GM18951 (cell line): ENCODE results near the gene EPOP.

Experiments
- POLR2A ChIP-seq: IDR thresholded peaks from 4 replicates; pipeline ENCODE4 v1.6.1; 2011; ENCODE audit warnings: mild to moderate bottlenecking; ENCODE audit not compliant: insufficient read length, insufficient read depth; ENCODE audit errors: extremely low read depth
- in situ Hi-C: fragments of 300-500 bp; cut with MboI; formaldehyde crosslinking; loops from one replicate; pipeline ENCODE4 v1.12.0; 2022; ENCODE audit warnings: low sequenced_read_pairs, mixed read lengths, inconsistent platforms; ENCODE audit not compliant: unreplicated experiment

Gene EPOP

DNA sequence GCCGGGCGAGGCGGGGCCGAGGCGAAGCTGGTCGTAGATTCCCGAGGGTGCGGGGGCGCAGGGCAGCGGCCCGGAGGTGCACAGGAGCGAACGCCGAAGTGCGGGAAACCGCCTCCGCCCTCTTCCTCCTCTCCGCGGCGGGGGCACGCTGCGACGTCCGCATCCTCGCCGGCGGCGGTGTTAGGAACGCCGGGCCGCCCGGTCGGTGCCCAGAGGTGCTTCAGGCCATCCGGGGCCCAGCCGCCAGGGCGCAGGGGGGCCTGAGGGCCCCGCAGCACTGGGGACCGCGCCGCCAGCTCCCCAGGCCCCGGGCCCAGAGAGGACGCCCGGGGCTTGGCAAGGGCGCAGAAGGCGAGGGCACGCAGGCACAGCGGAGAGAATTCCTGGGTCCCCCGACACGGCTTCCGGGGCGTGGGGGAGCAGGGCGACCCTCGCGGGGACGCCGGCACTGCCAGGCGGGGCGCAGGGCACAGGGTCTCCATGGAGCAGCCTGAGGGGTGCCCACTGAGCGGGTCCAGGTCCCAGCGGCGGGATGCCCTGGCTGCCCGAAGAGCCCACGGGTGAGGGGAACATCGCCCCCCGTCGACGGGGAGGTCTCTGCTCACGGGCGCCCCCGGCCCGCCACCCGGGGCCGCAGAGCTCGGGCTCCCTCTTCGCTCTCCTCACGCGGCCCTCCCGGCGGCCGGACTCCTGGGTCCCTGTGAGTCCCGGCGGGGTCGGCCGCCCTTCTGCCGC is 576 bp downstream of the EPOP start:
- in situ Hi-C loops: loop anchor here (10.0 kb wide), 1 partner anchor 71 kb away; the partner anchor contains the start of gene PCGF2
- no peak for TF ChIP-seq POLR2A

DNA sequence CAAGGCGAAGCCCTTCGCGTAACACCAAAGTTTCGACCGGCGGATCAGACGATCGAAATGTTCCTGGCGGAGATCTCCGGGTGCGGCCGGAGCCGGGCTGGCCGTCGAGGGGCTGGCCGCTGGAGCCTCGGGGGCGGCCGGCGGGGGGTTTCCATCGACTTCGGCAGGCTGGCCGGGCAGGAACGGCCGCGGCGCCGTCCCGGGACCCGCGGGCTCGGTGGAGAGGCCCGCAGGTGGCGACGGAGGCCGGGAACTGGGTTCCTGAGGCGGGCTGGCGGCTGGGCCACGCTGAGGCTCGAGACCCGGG is 1.1 kb downstream of the EPOP start:
- in situ Hi-C loops: loop anchor here (10.0 kb wide), 1 partner anchor 71 kb away; the partner anchor contains the start of gene PCGF2
- no peak for TF ChIP-seq POLR2A

DNA sequence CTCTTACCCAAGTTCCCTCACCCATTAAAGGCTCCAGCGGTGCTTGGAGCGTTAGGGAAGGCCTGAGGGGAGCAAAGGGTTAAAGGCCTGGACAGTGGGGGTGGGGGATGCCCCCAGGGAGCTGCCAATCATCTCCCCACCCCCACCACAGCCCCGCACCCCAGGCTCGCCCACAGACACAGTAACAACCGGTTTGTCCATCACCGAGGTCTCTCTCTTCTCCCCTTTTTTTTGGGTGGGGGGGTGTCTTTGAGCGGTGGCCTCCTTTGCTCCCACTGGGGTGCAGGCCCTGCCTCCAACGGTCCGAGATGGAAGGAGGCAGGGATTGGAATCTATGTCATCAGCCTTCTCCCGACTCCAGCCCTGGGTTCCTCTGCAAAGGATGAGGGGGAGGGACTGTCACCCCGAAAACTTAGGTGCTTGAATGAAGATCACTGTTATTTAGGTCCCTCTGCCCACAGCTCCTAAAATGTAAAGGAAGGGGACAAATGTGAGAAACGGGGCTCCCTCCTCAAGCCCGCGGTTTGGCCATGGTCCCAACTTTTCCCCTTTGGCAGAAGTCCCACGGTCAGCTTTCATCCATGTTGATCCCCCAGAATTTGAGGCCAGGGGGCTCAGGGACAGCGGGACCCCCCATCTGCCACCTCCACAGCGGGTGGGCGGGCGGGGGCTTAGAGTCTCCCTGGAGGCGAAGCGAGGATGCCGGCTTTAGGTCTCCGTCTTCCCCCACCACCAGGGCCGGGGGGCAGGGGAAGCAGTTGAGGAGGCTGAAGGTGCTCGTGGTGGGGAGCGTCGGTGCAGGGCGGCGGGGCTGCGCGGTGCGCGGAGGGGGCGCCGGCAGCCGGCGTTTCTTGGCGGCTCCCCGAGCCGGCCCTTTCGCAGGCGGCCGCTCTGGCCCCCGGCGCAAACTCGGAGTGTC is 1.7 kb downstream of the EPOP start:
- no peak for TF ChIP-seq POLR2A
- in situ Hi-C loops: loop anchor here (10.0 kb wide), 1 partner anchor 72 kb away; the partner anchor contains the start of gene PCGF2

DNA sequence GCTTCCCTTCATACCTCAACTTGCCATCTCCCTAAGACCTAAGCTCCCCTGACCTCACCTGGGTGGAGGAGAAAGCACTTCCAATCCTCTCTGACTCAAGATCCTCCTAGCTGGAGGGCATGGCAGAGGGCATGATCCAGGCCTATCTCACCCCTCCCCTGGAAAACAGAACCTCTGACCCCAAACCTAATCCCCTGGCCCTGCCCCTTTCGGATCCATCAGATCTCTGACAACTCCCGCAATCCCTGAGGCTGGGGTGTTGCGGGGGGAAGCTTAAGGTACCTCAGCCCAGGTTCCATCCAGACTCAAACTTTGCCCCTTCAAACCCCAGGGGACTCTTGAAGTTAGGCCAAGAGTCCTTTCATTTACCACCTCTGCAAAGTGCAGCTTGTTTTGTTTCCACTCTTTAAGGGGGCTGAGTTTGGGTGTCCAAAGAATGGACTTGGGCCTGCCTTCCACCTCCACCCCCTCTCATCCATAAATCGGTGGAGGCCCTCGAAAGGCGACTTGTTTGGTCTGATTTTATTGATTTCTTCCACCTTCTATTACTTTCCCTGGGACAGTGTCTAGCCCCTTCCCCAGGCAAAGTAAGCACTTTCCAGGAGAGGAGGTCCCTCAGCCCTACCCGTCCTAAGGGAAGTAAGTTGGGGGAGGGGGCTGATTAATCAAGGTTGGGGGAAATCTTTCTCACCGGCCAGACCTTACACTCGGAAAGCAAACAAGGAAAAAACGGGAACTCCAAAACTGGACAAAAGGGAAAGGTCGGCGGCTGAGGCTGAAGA is 2.6 kb downstream of the EPOP start:
- TF ChIP-seq POLR2A: no peak
- in situ Hi-C loops: loop anchor here (10.0 kb wide), 1 partner anchor 73 kb away; the partner anchor contains the start of gene PCGF2

DNA sequence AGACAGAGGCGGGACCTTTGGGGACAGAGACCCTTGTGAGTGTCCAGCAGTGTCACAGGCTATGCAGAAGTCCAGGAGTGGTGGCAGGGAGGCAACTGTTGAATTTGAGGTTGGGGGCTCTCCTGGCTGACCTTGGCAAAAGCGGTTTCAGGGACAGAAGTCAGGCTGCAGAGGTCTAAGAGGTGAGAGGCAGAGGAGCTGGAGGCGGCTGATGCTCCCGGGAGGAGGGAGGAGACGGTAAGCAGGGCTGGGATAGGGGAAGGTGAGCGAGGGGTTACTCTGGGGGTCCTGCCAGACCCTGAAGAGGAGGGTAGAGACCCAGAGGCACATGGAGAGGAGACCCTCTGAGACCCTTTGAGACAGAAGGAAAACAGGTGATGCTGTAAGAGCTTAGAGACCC is 5.2 kb downstream of the EPOP start:
- in situ Hi-C loops: no loop called here

DNA sequence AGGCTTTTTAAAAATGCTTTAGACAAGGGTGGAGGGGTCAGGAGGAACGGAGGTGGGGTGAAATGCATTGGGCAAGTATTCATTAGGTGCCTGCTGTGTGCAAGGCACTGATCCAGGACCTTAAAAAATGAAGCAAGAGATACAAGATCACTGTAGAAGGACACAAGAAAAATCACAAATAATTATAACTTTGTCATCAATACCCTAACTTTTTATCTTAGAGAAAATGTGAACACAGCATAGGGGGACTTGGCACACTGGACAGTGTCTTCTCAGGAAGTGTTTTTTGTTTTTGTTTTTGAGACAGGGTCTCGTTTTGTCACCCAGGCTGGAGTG is 7.0 kb downstream of the EPOP start:
- in situ Hi-C loops: no loop called here
- TF ChIP-seq POLR2A: no peak

More for the DNA sequence above, 5.2 kb downstream of the EPOP start:
- no peak for TF ChIP-seq POLR2A

DNA sequence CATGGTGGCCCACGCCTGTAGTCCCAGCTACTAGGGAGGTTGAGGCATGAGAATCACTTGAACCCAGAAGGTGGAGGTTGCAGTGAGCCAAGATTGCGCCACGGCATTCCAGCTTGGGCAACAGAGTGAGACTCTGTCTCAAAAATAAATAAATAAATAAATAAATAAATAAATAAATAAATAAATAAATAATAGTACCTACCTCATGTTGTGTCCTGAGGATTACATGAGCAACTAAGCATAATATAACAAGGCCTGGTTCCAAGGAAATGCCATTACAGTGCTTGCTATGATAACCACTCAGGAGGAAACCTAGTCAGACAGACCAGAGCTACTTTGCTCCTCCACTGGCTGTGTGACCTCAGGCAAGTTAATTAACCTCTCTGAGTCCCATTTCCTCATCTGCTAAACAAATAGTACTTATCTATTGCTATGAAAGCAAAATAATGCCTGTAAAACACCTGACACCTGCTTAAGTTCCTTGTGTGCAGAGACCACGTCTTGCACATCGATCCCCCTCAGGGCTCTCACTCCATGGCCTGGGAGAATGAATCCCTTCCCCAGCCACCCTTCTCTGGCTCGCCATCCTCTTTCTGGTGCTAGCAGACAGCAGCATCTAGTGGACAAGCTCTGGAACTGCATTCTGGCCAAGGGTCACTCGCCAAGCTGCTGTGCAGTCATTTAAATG is 7.5 kb downstream of the EPOP start:
- TF ChIP-seq POLR2A: no peak
- in situ Hi-C loops: no loop called here

DNA sequence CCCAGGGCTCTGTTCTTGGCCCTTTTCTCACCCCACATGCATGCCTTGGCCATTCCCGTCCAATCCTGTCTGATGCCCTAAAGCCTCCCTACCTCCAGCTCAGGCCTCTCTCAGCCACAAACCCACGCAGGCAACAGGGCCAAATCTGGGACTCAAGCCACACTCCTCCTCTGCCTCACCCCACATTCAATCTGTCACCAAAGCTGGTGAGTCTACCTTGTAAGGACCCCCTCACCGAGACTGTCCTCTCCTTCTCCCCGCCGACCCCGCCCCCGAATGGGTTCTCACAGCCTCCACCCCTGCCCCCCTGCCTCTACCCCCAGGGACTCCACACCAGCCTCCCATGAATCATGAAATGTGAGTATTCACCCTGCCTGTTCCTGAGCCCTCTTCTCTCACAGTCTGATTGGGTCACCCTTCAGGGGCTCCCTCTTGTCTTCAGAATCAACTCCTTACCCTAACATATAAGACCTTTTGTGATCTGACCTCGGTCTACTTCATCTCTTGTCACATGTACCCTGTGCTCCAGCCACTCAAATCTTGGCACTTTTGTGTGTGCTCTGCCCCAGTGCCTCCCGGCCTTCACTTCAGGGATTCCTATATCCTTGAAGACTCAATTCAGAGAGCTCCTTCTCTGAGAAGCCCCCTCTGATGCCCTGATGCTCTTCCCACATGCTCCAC is 10.7 kb downstream of the EPOP start:
- no peak for TF ChIP-seq POLR2A
- in situ Hi-C loops: no loop called here

DNA sequence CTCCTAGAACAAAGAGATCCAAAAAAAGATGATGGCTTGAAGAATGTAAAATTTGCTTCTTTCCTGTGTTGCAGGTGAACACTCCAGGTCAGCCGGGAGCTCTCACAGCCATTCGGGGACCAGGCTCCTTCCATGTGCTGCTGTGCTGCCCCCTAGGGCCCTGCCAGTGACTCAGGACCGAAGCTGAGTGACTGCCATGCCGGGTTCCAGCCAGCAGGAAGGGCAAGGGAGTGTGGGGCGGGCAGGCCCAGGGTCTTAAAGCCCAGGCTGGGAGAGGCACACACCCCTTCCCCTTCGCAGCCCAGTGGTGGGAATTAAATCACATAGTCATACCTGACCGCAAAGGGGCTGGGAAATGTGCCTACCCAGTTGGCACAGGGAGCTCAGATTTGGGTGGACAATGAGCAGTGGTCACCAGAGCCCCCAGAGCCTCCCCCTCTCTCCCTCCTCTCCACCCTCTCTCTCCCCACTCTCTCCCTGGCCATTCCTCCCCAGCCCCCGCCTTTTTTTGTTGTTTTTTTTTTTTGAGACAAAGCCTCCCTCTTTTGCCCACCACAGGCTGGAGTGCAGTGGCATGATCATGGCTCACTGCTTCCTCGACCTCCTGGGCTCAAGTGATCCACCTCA is 11.5 kb downstream of the EPOP start:
- in situ Hi-C loops: no loop called here
- TF ChIP-seq POLR2A: no peak

DNA sequence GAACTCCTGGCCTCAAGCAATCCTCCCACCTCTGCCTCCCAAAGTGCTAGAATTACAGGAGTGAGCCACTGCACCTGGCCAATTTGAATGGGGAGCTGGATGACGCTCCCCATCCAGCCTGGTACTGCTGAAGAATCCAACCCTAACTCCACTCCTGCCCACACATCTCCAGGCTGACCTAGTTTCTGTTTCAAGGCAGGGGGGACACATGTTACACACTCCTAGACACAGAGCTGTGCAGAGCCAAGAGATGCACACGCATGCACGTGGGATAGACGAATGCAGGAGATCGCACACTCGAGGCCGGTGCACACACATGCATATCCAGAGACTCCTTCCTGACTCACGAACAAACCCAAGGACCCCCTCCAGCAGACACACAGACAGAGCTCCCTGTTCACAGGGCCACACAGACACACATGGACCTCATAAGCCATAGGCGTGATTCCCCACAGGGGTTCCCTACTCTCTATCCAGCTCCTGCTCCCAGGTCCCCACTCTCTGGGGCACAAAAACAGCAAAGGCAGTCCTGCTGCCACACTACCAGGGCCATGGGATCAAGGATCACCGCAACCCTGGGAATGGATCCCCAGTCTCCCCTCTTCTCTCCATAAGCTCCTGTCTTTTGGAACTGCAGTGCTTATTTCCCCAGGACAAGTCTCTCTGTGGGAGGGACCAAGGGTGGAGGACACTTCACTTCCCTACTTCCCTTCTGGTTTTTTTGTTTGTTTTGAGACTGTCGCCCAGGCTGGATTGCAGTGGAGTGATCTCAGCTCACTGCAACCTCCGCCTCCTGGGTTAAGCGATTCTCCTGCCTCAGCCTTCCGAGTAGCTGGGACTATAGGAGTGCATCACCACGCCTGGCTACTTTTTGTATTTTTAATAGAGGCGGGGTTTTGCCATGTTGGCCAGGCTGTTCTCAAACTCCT is 14.4 kb downstream of the EPOP start:
- in situ Hi-C loops: no loop called here

DNA sequence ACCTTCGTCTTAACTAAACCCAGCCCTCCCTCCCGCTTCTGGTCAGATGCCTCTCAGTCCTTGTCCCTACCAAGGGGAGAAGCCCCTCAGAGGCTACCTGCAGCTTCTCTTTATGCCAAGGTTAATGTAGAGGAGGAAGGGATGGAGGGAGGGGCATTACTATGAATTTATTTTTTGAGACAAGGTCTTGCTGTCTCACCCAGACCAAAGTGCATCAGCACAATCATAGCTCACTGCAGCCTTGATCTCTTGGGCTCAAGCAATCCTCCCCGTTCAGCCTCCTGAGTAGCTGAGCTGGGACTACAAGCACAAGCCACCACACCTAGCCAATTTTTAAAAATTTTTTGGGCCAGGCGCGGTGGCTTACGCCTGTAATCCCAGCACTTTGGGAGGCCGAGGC is 15.3 kb downstream of the EPOP start:
- no peak for TF ChIP-seq POLR2A
- in situ Hi-C loops: no loop called here

More for the DNA sequence above, 14.4 kb downstream of the EPOP start:
- no peak for TF ChIP-seq POLR2A
